PC-3 (cell line): ENCODE results near the gene GBX1.

ENCODE experiments used
- CTCF ChIP-seq: fragments of 300-600 bp; sonication (generic); conservative IDR thresholded peaks from 2 replicates; pipeline ENCODE4 v1.5.1; 2017; ENCODE audit warnings: antibody characterized with exemption, low read depth, mild to moderate bottlenecking, low read length
- EZH2phosphoT487 ChIP-seq: fragments of 300-600 bp; sonication (generic); IDR thresholded peaks from 2 replicates; pipeline ENCODE4 v1.6.1; 2018; ENCODE audit warnings: mild to moderate bottlenecking, antibody characterized with exemption, low read length, borderline replicate concordance

- no peak for TF ChIP-seq CTCF
- TF ChIP-seq EZH2phosphoT487: no peak
Measured at GRCh38 chr7:151110236-151110940, 57.1 kb downstream of the GBX1 start.
